Effector memory CD4-positive, alpha-beta T cell (primary cell): ENCODE measurements around the gene TNFRSF13B.
"Not testable (repeated sequence)": the region's sequence is repeated elsewhere in the genome, so short reads cannot be mapped to it uniquely, and the experiment has no call there.

Experiments used
- DNase-seq, 3 donors: peaks; one replicate each; pipeline ENCODE4 v3.0.0-alpha.2; 2020
- H3K27ac ChIP-seq: 2 replicates; pipeline ENCODE4 v1.7.0; 2013; ENCODE audit warnings: mild to moderate bottlenecking, low read length, moderate library complexity; ENCODE audit not compliant: insufficient read depth, poor library complexity, severe bottlenecking
- H3K27me3 ChIP-seq: replicated peaks from 2 replicates; pipeline ENCODE4 v1.7.0; 2013; ENCODE audit warnings: mild to moderate bottlenecking, low read length; ENCODE audit not compliant: insufficient read depth, control insufficient read depth, poor library complexity, severe bottlenecking
- H3K36me3 ChIP-seq: 2 replicates; pipeline ENCODE4 v1.7.0; 2013; ENCODE audit warnings: mild to moderate bottlenecking, low read length, moderate library complexity; ENCODE audit not compliant: control insufficient read depth, insufficient read depth
- H3K4me1 ChIP-seq: 2 replicates; pipeline ENCODE4 v1.7.0; 2013; ENCODE audit warnings: low read length, mild to moderate bottlenecking; ENCODE audit not compliant: control insufficient read depth, insufficient read depth, poor library complexity, severe bottlenecking
- H3K4me3 ChIP-seq: 2 replicates; pipeline ENCODE4 v1.7.0; 2013; ENCODE audit warnings: low read length, low read depth, mild to moderate bottlenecking; ENCODE audit not compliant: insufficient read depth, poor library complexity, severe bottlenecking
- H3K9me3 ChIP-seq: 2 replicates; pipeline ENCODE4 v1.7.0; 2013; ENCODE audit warnings: mild to moderate bottlenecking, low read length, moderate library complexity; ENCODE audit not compliant: control insufficient read depth

TNFRSF13B gene

GRCh38 chr17:16973760-16974540 is 2.0 kb upstream of the TNFRSF13B start:
- H3K27ac ChIP-seq: no peak overlapping the region
- no peaks in the 10 kb centered on the region for H3K36me3 ChIP-seq
- no peak for DNase-seq
- H3K9me3 ChIP-seq: no peaks in the 10 kb centered on the region
- no peak overlapping the region for H3K4me3 ChIP-seq
- no peaks in the 10 kb centered on the region for H3K4me1 ChIP-seq
- H3K27me3 ChIP-seq: no peaks in the 10 kb centered on the region

GRCh38 chr17:16973043-16973442 is 1.1 kb upstream of the TNFRSF13B start:
- not testable (repeated sequence) for H3K27ac ChIP-seq, H3K27me3 ChIP-seq, H3K4me3 ChIP-seq, H3K4me1 ChIP-seq, DNase-seq, H3K36me3 ChIP-seq, H3K9me3 ChIP-seq

- H3K4me1 ChIP-seq: no peaks in the 10 kb centered on the region
- H3K9me3 ChIP-seq: no peaks in the 10 kb centered on the region
- H3K4me3 ChIP-seq: no peak overlapping the region
- no peak overlapping the region for H3K27ac ChIP-seq
- no peaks in the 10 kb centered on the region for H3K36me3 ChIP-seq
- no peak for DNase-seq
- no peaks in the 10 kb centered on the region for H3K27me3 ChIP-seq
Measured at GRCh38 chr17:16972346-16972745, 428 bp upstream of the TNFRSF13B start.

- Histone ChIP-seq H3K27me3 (peaks cover 3% of the 10 kb centered on the region), H3K4me1 (no peaks in the 10 kb centered on the region), H3K27ac (no peak overlapping the region), H3K4me3 (no peak overlapping the region), H3K36me3 (no peaks in the 10 kb centered on the region), H3K9me3 (no peaks in the 10 kb centered on the region)
- DNase-seq: no peak
Measured at GRCh38 chr17:16969931-16970906, 1.7 kb downstream of the TNFRSF13B start.

- Histone ChIP-seq H3K4me1 (no peaks in the 10 kb centered on the region), H3K27ac (no peak overlapping the region)
- no peak for DNase-seq
Measured at GRCh38 chr17:16968786-16969185, 3.1 kb downstream of the TNFRSF13B start.

GRCh38 chr17:16962804-16963203 is 9.1 kb downstream of the TNFRSF13B start:
- H3K36me3 ChIP-seq: no peaks in the 10 kb centered on the region
- DNase-seq: no peak
- H3K4me1 ChIP-seq: no peaks in the 10 kb centered on the region
- H3K27ac ChIP-seq: no peak overlapping the region
- H3K9me3 ChIP-seq: no peaks in the 10 kb centered on the region
- no peak overlapping the region for H3K4me3 ChIP-seq
- peaks cover 4% of the 10 kb centered on the region for H3K27me3 ChIP-seq

More at GRCh38 chr17:16968786-16969185, 3.1 kb downstream of the TNFRSF13B start:
- Histone ChIP-seq H3K27me3 (peaks cover 4% of the 10 kb centered on the region), H3K36me3 (no peaks in the 10 kb centered on the region), H3K9me3 (no peaks in the 10 kb centered on the region), H3K4me3 (no peak overlapping the region)

- DNase-seq: no peak
- Histone ChIP-seq H3K4me3 (no peak overlapping the region), H3K4me1 (no peaks in the 10 kb centered on the region), H3K36me3 (no peaks in the 10 kb centered on the region), H3K9me3 (no peaks in the 10 kb centered on the region), H3K27me3 (peaks cover 4% of the 10 kb centered on the region), H3K27ac (no peak overlapping the region)
Measured at GRCh38 chr17:16961792-16962191, 10.1 kb downstream of the TNFRSF13B start.

GRCh38 chr17:16961022-16961421 is 10.9 kb downstream of the TNFRSF13B start:
- not testable (repeated sequence) for H3K36me3 ChIP-seq, H3K27ac ChIP-seq, H3K4me1 ChIP-seq, H3K9me3 ChIP-seq, H3K27me3 ChIP-seq, H3K4me3 ChIP-seq, DNase-seq

GRCh38 chr17:16955011-16955410 is 16.9 kb downstream of the TNFRSF13B start:
- DNase-seq, H3K36me3 ChIP-seq, H3K9me3 ChIP-seq, H3K4me1 ChIP-seq, H3K4me3 ChIP-seq, H3K27ac ChIP-seq, H3K27me3 ChIP-seq: not testable (repeated sequence)

- Histone ChIP-seq H3K27me3 (peaks cover 4% of the 10 kb centered on the region), H3K4me1 (no peaks in the 10 kb centered on the region), H3K9me3 (no peaks in the 10 kb centered on the region), H3K4me3 (no peak overlapping the region), H3K27ac (no peak overlapping the region), H3K36me3 (no peaks in the 10 kb centered on the region)
- DNase-seq: no peak
Measured at GRCh38 chr17:16954521-16954920, 17.4 kb downstream of the TNFRSF13B start.
